WI38 (cell line): Measurements from ENCODE around the gene CEP83.

Experiments
- H3K4me3 ChIP-seq: 2 replicates; pipeline ENCODE4 v1.5.1; 2011; ENCODE audit warnings: low read depth, mild to moderate bottlenecking, control low read depth, low read length
- TF ChIP-seq, protein P1 (sequence below): IDR thresholded peaks from 2 replicates; pipeline ENCODE4 v1.5.1; 2012; ENCODE audit warnings: low read depth, mild to moderate bottlenecking, control low read depth, low read length

Gene CEP83

DNA sequence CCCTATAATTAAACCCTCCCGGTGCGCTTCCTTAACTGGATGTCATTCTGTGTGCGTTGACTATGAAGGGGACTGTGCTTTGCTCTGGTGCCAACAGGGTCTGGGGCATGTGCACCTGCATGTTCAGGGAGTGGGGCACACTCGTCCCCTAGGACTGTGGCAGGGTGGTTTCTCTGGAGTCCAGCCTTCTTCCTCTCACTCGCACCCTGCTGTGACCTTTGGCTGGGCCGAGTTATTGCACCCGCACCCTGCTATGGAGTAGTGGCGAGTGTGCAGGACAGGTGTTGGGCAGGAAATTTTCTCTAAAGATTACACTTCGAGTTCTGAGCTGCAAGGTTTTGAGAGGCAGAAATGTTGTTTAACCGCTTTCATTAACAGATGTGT, 172.4 kb downstream of the CEP83 start:
- H3K4me3 ChIP-seq = no peak overlapping the region
- TF ChIP-seq, protein P1, sequence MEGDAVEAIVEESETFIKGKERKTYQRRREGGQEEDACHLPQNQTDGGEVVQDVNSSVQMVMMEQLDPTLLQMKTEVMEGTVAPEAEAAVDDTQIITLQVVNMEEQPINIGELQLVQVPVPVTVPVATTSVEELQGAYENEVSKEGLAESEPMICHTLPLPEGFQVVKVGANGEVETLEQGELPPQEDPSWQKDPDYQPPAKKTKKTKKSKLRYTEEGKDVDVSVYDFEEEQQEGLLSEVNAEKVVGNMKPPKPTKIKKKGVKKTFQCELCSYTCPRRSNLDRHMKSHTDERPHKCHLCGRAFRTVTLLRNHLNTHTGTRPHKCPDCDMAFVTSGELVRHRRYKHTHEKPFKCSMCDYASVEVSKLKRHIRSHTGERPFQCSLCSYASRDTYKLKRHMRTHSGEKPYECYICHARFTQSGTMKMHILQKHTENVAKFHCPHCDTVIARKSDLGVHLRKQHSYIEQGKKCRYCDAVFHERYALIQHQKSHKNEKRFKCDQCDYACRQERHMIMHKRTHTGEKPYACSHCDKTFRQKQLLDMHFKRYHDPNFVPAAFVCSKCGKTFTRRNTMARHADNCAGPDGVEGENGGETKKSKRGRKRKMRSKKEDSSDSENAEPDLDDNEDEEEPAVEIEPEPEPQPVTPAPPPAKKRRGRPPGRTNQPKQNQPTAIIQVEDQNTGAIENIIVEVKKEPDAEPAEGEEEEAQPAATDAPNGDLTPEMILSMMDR = no peak

DNA sequence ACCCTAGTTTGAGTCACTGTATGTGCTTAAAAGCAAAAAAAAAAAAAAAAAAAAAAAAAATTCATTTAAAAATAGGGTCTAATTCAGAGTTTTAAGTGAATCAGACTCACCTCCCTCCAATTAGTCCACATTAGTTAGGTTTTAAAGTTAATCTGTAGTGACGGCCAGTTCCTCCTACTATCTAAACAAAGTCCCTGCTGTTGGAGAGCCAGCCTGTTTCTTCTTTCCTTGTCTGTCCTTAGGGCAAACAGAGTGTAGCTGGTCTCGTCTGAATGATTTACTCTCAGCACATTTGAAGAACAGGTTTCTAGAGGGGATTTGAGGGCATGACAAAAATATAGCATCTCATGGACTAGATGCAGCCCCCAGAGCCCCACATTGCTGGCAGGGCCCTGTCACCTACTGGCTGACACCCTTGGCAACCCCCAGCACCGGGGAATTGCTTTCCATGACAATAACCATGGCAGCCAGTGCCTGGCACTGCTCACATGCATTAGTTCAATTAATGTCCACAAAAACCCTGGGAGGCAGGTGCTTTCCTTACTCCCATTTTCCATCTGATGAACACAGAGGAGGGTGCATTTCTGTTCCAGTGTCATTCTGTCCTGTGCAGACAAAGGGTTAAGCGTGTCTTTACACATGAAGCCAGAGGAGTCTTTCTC, 173.0 kb downstream of the CEP83 start:
- H3K4me3 ChIP-seq = no peak overlapping the region
- TF ChIP-seq, protein P1 = no peak

DNA sequence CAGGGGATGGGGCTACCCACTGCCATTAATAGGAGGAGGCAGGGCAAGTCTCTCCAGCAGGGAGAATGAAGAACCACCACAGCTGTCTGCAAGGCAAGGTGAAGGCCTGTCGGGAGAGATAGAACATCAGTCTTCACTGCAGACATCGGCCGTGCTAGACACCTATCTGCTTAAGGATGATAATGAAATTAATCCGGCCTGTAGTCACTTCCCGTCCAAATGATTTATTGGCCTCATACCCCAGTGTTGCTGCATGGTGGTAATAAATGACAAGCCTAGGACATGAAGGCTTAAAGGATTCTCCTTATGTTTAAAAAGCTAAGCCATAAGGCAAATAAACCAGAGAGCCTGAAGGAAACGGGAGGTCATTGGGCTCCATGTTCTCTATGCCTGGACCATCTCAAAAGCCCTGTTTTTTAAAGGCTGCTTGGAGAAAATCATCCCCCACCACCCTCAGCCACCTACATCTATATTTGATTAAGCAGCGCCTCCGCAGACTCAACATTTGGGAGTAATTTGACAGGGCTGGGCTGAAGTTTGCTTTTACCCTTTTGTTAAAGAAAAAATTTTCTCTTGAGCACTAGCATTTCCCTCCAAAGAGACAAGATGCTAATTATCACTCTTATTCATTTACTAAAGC, 173.6 kb downstream of the CEP83 start:
- TF ChIP-seq, protein P1 = no peak
- H3K4me3 ChIP-seq = no peak overlapping the region

DNA sequence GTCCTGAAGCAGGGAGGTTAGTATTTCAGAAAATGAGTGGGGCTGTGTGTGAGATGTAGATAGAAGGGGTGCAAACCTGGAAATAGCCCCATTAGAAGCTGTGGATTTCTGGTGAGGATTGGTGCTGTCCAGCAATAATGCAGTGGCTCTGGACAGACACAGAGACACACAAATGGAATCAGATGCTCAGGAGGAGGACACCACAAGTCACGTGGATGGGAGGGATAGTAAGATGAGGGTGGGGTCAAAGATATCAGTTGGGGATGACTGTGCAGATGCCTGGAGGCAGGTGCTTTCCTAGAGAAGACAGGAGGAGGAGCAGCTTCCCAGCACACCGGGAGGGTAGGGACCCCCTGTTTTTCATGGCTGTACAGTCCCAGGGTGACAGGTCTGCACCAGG, 174.8 kb downstream of the CEP83 start:
- TF ChIP-seq, protein P1 = no peak
- H3K4me3 ChIP-seq = no peak overlapping the region

DNA sequence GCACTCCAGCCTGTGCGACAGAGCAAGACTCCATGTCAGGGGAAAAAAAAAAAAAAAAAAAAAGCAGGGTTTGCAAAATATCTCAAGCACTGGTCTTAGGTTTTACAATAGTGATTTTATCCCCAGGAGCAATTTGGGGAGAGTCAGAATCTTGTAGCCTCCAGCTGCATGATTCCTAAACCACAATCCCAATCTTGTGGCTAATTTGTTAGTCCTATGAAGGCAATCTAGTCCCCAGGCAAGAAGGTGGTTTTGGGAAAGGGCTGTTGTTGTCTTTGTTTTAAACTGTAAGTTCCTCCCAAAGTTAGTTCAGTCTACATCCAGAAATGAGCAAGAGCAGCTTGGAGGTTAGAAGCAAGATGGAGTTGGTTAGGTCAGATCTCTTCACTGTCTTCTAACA, 175.6 kb downstream of the CEP83 start:
- TF ChIP-seq, protein P1 = no peak
- no peak overlapping the region for H3K4me3 ChIP-seq

DNA sequence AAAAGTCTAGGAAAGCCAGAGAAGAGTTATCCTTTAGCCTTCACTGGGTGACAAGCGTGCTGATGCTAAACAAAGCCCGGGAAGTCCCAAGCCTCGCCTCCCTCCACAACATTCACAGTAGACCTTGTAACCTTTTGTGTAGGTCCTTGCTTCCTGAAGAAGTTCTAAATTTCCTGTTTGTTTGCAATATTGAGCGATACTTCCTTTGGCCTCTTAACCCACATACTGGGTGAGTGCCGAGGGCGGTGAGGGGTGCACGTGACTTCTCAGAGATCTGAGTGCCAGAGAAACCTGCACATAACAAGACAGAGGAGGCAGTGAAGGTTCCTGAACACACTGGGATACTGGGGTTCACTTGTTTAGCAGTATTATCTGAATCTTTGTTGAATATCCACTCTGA, 177.0 kb downstream of the CEP83 start:
- H3K4me3 ChIP-seq = no peak overlapping the region
- TF ChIP-seq, protein P1 = no peak

DNA sequence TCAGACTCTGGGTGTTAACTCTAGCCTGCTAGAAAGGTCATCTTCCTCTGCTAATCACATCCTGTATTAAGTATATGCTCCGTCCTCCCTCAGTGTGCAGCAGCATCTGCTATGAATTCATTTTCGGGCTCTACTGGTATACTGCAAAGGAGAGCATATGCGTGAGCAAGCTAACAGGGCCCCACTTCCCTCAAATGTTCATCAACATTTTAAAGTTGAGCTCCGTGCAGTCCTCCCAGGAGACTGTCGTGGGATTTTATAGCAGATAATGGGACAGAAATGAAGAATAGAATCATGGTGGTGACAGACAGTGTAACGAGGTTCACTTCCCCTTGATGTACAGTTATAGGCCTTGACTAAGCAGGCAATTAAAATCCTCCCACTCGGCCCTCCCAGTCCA, 179.6 kb downstream of the CEP83 start:
- TF ChIP-seq, protein P1 = no peak
- no peak overlapping the region for H3K4me3 ChIP-seq
